ENCODE results near the gene ENTPD2. TPM values are rescaled to one million over a fixed set of nuclear protein-coding genes. Genes with fewer than 3 reads are reported as not detected.

Gene ENTPD2
- total RNA-seq, 1 experiment from 2014 or later = 4.0 TPM

GRCh38 chr9:137019891-137020683 lies 33.8 kb downstream of the ENTPD2 start:
- Histone ChIP-seq H3K79me2 (ENCODE audit: insufficient read depth, low read length) (no peaks in the 10 kb centered on the region), H2AK5ac (ENCODE audit: insufficient read length, low read length) (no peak overlapping the region), H3K4me2 (ENCODE audit: insufficient read depth, insufficient read length, low read length) (no peak overlapping the region), H3K23ac (ENCODE audit: insufficient read length, low read depth, low read length) (no peak overlapping the region), H2BK15ac (ENCODE audit: low read depth, low read length) (no peak overlapping the region), H3K56ac (ENCODE audit: insufficient read length, low read depth, low read length) (no peak overlapping the region), H3K4me1 (ENCODE audit: insufficient read depth, low read length) (no peaks in the 10 kb centered on the region), H3K23me2 (ENCODE audit: insufficient read length, low read depth, low read length, poor library complexity, severe bottlenecking) (no peaks in the 10 kb centered on the region), H2BK12ac (ENCODE audit: insufficient read length, low read depth, low read length) (no peak overlapping the region), H3K27ac (ENCODE audit: insufficient read length, low read depth, low read length) (no peak overlapping the region), H2BK120ac (ENCODE audit: low read depth, low read length, poor library complexity, severe bottlenecking) (no peak overlapping the region), H2AFZ (ENCODE audit: low read length) (no peak overlapping the region), H3K18ac (ENCODE audit: insufficient read length, low read depth, low read length) (no peak overlapping the region), H3T11ph (ENCODE audit: low read length) (no peak overlapping the region), H3K9me3 (ENCODE audit: control insufficient read depth, low read depth, low read length) (no peaks in the 10 kb centered on the region), H3K9ac (ENCODE audit: extremely low read depth, insufficient read length, low read length) (no peak overlapping the region), H3K14ac (ENCODE audit: insufficient read depth, low read length) (no peak overlapping the region), H4K20me1 (ENCODE audit: control insufficient read depth, insufficient read depth, insufficient read length) (no peaks in the 10 kb centered on the region), H4K91ac (ENCODE audit: insufficient read length, low read depth, low read length) (no peak overlapping the region), H4K5ac (ENCODE audit: insufficient read length, low read depth, low read length) (no peak overlapping the region), H2BK20ac (ENCODE audit: low read depth, low read length, poor library complexity, severe bottlenecking) (no peak overlapping the region), H3K27me3 (ENCODE audit: insufficient read depth, low read length) (no peaks in the 10 kb centered on the region), H3K79me1 (ENCODE audit: insufficient read depth, low read depth, low read length, poor library complexity, severe bottlenecking) (no peaks in the 10 kb centered on the region), H4K8ac (replicated peaks; ENCODE audit: insufficient read length, low read depth, low read length) (no peak overlapping the region), H3K4ac (ENCODE audit: low read depth, low read length) (no peak overlapping the region), H2BK5ac (ENCODE audit: insufficient read length, low read length) (no peak overlapping the region)
- no peak overlapping the region for H3K4me3 Mint-ChIP-seq
- peaks cover 2 to 9% of the 10 kb centered on the region in 2 experiments; a peak in 3 of 4 replicates for H3K4me1 Mint-ChIP-seq
- H3K9me3 Mint-ChIP-seq = no peaks in the 10 kb centered on the region
- no peak overlapping the region; a peak in 1 of 7 replicates for H3K27ac Mint-ChIP-seq
- no peaks in the 10 kb centered on the region for H3K27me3 Mint-ChIP-seq (ENCODE audit: low read depth)
- TF ChIP-seq, protein P1, sequence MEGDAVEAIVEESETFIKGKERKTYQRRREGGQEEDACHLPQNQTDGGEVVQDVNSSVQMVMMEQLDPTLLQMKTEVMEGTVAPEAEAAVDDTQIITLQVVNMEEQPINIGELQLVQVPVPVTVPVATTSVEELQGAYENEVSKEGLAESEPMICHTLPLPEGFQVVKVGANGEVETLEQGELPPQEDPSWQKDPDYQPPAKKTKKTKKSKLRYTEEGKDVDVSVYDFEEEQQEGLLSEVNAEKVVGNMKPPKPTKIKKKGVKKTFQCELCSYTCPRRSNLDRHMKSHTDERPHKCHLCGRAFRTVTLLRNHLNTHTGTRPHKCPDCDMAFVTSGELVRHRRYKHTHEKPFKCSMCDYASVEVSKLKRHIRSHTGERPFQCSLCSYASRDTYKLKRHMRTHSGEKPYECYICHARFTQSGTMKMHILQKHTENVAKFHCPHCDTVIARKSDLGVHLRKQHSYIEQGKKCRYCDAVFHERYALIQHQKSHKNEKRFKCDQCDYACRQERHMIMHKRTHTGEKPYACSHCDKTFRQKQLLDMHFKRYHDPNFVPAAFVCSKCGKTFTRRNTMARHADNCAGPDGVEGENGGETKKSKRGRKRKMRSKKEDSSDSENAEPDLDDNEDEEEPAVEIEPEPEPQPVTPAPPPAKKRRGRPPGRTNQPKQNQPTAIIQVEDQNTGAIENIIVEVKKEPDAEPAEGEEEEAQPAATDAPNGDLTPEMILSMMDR (conservative IDR thresholded peaks at IDR 0.05) = no peak
- WGBS (ENCODE audit: extremely low coverage, insufficient read length, low lambda C conversion rate) = no CpG with 5 or more reads among the region's 34 CpGs
- peak; percentile 50 for DNase-seq
- peaks cover 4 to 13% (median 4%) of the 10 kb centered on the region in 3 experiments; a peak in 4 of 7 replicates for H3K36me3 Mint-ChIP-seq (ENCODE audit: insufficient read depth in 1 of 3, low read depth in 3 of 3)

Data from H9 (cell line).